ENCODE results near the gene MESD.

DNA sequence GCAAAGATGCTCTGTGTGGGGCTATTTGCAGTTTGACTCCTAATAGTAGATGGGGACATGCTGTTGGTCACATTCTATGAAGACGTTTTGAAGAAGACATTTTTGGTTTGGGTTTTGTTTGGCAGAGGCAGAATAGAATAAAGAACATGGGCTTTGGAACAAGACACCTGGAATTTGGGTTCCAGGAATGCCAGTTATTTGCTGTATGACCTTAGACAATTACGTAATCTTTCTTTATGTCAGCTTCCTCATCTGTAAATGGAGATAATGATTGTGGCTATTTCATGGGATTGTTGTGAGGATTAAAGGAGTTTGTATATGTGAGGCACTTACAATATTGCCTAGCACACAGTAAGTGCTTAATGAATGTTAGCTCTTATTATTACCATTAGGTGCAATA is 91.6 kb downstream of the MESD start:
- TF ChIP-seq POLR2A (IDR thresholded peaks at IDR 0.05), result no peak
- TF ChIP-seq, protein P1, sequence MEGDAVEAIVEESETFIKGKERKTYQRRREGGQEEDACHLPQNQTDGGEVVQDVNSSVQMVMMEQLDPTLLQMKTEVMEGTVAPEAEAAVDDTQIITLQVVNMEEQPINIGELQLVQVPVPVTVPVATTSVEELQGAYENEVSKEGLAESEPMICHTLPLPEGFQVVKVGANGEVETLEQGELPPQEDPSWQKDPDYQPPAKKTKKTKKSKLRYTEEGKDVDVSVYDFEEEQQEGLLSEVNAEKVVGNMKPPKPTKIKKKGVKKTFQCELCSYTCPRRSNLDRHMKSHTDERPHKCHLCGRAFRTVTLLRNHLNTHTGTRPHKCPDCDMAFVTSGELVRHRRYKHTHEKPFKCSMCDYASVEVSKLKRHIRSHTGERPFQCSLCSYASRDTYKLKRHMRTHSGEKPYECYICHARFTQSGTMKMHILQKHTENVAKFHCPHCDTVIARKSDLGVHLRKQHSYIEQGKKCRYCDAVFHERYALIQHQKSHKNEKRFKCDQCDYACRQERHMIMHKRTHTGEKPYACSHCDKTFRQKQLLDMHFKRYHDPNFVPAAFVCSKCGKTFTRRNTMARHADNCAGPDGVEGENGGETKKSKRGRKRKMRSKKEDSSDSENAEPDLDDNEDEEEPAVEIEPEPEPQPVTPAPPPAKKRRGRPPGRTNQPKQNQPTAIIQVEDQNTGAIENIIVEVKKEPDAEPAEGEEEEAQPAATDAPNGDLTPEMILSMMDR (IDR thresholded peaks at IDR 0.05), result no peak
- TF ChIP-seq EP300 (IDR thresholded peaks at IDR 0.05), result no peak
